GM10248 (cell line): ENCODE results near the gene UNC13B.

ENCODE experiments used
- CTCF ChIA-PET: fragments of 300-600 bp; sonication (Branson Sonifier 250); formaldehyde crosslinking; extraction: SDS; loops from one replicate; lab custom pipeline; 2021; ENCODE audit warnings: antibody characterized with exemption; lab: Yijun Ruan, JAX
- POLR2A ChIA-PET: fragments of 350-650 bp; sonication (Branson Sonifier 250); formaldehyde crosslinking; extraction: SDS; loops from one replicate; lab custom pipeline; 2020; ENCODE audit warnings: antibody characterized with exemption; lab: Yijun Ruan, JAX
- DNase-seq: peaks from one replicate; pipeline ENCODE4 v3.0.0; 2012; ENCODE audit errors: extremely low spot score
- TF ChIP-seq, protein P1 (sequence below): IDR thresholded peaks from 2 replicates; pipeline ENCODE4 v1.5.1; 2012; ENCODE audit warnings: mild to moderate bottlenecking, low read depth; ENCODE audit errors: extremely low read depth, missing control alignments, control extremely low read depth

UNC13B gene

DNA sequence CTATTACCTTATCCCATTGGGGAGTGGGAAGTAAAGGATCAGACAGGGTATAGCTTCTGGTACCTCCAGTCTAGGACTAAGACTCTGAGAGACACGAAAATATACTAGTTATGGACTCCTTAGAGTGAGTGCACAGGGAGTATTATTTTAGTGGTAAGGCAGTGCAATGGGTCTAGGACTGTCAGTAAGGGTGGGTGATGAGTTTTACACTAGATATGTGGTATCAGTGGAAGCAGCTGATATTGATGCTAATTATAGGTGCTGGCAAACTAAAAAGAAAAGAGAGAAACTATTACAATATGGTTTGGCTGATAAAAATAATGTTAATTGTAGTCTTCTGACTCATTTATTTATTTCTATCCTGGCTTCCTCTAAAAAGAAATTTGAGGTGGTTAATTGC, 118.6 kb downstream of the UNC13B start:
- no peak for DNase-seq
- ChIA-PET POLR2A (no interaction called here), CTCF (no interaction called here)
- TF ChIP-seq, protein P1, sequence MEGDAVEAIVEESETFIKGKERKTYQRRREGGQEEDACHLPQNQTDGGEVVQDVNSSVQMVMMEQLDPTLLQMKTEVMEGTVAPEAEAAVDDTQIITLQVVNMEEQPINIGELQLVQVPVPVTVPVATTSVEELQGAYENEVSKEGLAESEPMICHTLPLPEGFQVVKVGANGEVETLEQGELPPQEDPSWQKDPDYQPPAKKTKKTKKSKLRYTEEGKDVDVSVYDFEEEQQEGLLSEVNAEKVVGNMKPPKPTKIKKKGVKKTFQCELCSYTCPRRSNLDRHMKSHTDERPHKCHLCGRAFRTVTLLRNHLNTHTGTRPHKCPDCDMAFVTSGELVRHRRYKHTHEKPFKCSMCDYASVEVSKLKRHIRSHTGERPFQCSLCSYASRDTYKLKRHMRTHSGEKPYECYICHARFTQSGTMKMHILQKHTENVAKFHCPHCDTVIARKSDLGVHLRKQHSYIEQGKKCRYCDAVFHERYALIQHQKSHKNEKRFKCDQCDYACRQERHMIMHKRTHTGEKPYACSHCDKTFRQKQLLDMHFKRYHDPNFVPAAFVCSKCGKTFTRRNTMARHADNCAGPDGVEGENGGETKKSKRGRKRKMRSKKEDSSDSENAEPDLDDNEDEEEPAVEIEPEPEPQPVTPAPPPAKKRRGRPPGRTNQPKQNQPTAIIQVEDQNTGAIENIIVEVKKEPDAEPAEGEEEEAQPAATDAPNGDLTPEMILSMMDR: no peak

DNA sequence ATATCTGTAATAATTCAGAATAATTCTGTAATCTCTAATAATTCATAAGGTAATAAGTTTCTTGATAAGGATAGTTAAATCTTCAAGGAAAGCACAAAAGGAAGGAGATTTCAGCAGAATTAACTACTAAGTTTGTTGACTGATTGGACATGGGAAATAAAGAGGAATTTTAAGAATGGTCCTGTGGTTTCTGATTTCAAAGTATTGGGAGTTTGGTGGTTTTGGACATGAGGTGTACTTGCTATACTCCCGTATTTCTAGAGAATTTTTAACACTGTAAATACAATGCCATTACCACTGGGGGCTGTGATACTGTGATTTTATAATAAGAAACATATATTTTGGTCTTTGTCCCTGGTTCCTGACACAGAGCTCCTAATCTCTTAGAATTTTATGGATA, 123.9 kb downstream of the UNC13B start:
- no peak for DNase-seq
- TF ChIP-seq, protein P1: no peak
- ChIA-PET CTCF (no interaction called here), POLR2A (no interaction called here)

DNA sequence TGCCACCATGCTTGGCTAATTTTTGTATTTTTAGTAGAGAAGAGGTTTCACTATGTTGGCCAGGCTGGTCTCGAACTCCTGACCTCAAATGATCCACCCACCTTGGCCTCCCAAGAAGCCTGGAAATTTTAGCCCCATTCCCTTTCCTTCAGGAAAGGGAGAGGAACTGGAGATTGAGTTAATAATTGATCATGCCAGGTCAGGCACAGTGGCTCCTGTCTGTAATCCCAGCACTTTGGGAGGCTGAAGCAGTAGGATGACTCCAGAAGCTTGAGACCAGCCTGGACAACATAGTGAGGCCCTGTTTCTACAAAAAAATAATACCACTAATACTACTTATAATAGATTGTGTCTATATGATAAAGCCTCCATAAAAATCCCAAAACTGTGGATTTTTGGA, 124.6 kb downstream of the UNC13B start:
- ChIA-PET CTCF (no interaction called here), POLR2A (no interaction called here)
- TF ChIP-seq, protein P1: no peak
- no peak for DNase-seq

DNA sequence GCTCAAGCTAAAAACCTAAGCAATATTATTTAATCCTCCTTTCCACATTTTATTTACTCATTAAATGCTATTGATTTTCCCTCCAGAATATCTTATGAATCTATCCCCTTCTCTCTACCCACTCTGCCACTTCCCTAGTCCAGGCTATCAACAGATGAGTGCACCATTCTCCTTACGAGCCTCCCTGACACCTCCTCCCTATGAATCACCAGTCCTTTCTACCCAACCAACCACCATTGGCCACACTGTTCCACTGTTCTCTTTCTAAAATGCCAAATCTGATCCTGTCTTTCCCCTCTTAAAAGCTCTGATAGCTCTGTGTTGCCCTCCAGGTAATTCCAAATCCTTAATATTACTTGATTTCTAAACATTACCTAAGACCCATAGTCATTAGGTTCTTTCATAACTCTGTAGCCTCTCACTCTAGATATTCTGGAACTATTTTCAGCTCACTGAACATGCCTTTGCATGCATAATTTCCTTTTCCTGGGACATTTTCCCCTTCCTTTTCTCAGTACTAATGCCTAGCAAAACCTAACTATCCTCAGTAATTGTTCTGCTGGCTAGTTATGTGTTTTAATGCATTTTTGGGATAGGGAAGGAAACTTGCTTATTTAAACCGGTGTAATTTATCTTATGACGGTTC, 126.3 kb downstream of the UNC13B start:
- TF ChIP-seq, protein P1: no peak
- DNase-seq: no peak
- ChIA-PET CTCF (interaction anchor here (1.1 kb wide), 1 partner anchor 29 kb away, joined by 3 read pairs; no protein-coding TSS in a partner anchor), POLR2A (no interaction called here)

DNA sequence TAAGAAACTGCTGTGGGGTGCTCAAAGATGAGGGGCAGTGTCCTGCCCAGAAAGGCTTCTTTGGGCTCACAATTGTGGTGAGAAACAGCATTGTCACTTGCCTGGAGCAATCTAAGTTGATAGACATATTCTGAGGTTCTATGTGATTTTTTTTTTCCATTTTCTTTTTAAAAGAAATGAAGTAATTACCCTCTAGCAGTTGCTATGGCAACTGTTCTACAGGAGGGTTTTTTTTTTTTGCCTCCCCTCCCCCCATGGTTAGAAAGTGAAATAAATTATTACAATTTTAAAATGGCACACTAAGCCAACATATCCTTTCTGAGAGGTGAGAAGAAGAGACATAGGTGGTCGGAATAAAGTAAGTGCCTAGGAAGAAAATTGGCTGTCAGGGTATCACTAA, 127.0 kb downstream of the UNC13B start:
- DNase-seq: no peak
- CTCF ChIA-PET: interaction anchor here (1.1 kb wide), 1 partner anchor 30 kb away, joined by 3 read pairs; no protein-coding TSS in a partner anchor
- TF ChIP-seq, protein P1: no peak
- POLR2A ChIA-PET: no interaction called here

DNA sequence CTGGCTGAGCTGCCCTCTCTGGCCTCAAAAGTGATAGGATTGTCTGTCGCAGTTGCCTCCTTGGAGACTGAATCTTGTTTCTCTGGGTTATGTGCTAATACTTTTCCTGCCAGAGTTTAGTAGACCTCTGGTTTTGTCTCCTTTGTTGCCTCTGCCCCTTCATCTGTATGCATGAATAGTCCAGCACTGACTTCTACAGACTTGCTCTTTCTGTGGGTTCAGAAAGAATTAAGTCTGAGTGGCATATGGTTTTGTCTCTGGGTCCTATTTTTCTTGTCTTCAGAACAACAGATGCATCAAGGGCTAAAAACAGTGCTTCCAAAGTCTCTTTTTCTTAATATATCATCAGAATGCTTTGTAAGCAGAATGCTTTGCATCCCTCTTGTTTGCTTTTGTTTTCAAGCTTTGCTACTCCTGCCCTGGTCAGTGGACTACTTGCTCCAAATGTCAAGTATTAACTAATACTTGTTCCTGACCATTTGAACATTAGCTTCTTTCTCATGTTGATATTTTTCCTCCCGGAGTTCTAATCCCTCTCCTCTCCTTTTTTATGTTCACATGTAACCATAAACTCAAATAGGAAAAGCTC, 131.7 kb downstream of the UNC13B start:
- TF ChIP-seq, protein P1: no peak
- CTCF ChIA-PET: no interaction called here
- POLR2A ChIA-PET: no interaction called here
- DNase-seq: no peak
